ENCODE results near the gene EXOC3L1.

DNA sequence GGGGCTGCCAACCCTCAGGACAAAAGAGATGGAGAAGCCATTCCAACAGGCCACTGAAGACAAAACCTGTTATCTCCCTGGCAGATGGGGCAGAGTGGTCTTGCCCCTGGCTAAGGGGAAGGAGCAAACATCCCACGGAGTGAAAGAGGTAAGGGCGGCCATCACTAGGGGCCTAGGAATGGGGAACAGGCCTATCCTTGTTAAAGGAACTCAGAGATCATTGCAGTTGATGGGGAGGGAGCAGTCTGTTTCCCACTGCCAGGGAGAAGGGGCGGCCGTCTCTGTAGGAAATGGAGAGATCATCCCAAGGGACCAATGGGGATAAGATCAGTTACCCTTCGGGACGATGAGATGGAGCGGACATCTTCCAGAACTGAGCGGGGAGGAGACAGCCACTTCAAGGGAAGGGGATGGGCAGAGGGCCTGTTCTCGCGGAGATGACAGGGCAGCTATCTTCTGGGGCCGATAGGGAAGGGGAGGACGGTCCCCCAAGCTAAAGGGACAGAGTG, 36.4 kb upstream of the EXOC3L1 start:
- TF ChIP-seq CTCF (IDR thresholded peaks at IDR 0.05) (no peak), POLR2A (IDR thresholded peaks at IDR 0.05) (no peak), POLR2AphosphoS5 (IDR thresholded peaks at IDR 0.05) (no peak)
